Mesendoderm (in vitro differentiated cells): Measurements from ENCODE around the gene STARD8.
A peak's percentile ranks its signal among the peaks of the same experiment; 100 is the strongest.

ENCODE experiments used
- DNase-seq: peaks from one replicate; pipeline ENCODE4 v3.0.0; 2013
- H2AK5ac ChIP-seq: 2 replicates; pipeline ENCODE4 v1.6.1; 2013; ENCODE audit warnings: low read length, inconsistent platforms
- H2BK120ac ChIP-seq: 2 replicates; pipeline ENCODE4 v1.6.1; 2013; ENCODE audit warnings: low read depth, mild to moderate bottlenecking, low read length, moderate library complexity, mixed read lengths
- H2BK15ac ChIP-seq: replicated peaks from 2 replicates; pipeline ENCODE4 v1.6.1; 2013; ENCODE audit warnings: low read depth, mild to moderate bottlenecking, moderate library complexity
- H2BK5ac ChIP-seq: 2 replicates; pipeline ENCODE4 v1.6.1; 2013; ENCODE audit warnings: low read length, inconsistent platforms
- H3K18ac ChIP-seq: 2 replicates; pipeline ENCODE4 v1.6.1; 2013; ENCODE audit warnings: mild to moderate bottlenecking, low read length, mixed read lengths
- H3K23ac ChIP-seq: one replicate; pipeline ENCODE4 v1.6.1; 2013; ENCODE audit warnings: low read length
- H3K27ac ChIP-seq: 2 replicates; pipeline ENCODE4 v1.5.1; 2013; ENCODE audit warnings: low read depth, mild to moderate bottlenecking, inconsistent platforms, low read length, moderate library complexity
- H3K27me3 ChIP-seq: 2 replicates; pipeline ENCODE4 v1.6.1; 2013; ENCODE audit warnings: low read length, control low read depth, mild to moderate bottlenecking, inconsistent platforms; ENCODE audit not compliant: insufficient read depth, poor library complexity
- H3K36me3 ChIP-seq: 2 replicates; pipeline ENCODE4 v1.6.1; 2013; ENCODE audit warnings: low read length, inconsistent platforms; ENCODE audit not compliant: control insufficient read depth, insufficient read depth
- H3K4ac ChIP-seq: one replicate; pipeline ENCODE4 v1.6.1; 2013; ENCODE audit warnings: low read depth, mild to moderate bottlenecking, low read length, moderate library complexity
- H3K4me1 ChIP-seq: 2 replicates; pipeline ENCODE4 v1.6.1; 2013; ENCODE audit warnings: low read depth, low read length, inconsistent platforms; ENCODE audit not compliant: control insufficient read depth
- H3K4me2 ChIP-seq: 2 replicates; pipeline ENCODE4 v1.6.1; 2013; ENCODE audit warnings: low read length
- H3K4me3 ChIP-seq: 2 replicates; pipeline ENCODE4 v1.5.1; 2013; ENCODE audit warnings: mild to moderate bottlenecking, low read length
- H3K56ac ChIP-seq: one replicate; pipeline ENCODE4 v1.6.1; 2013; ENCODE audit warnings: low read length
- H3K79me1 ChIP-seq: 2 replicates; pipeline ENCODE4 v1.6.1; 2013; ENCODE audit warnings: low read length, inconsistent platforms
- H3K79me2 ChIP-seq: 2 replicates; pipeline ENCODE4 v1.6.1; 2013; ENCODE audit warnings: mild to moderate bottlenecking, low read length; ENCODE audit not compliant: control insufficient read depth, insufficient read depth
- H3K9ac ChIP-seq: 2 replicates; pipeline ENCODE4 v1.6.1; 2013; ENCODE audit warnings: low read length, inconsistent platforms
- H4K5ac ChIP-seq: one replicate; pipeline ENCODE4 v1.6.1; 2013; ENCODE audit warnings: low read length
- H4K8ac ChIP-seq: one replicate; pipeline ENCODE4 v1.6.1; 2013; ENCODE audit warnings: low read depth, mild to moderate bottlenecking, control low read depth, low read length, moderate library complexity
- WGBS: extraction: QIAGEN DNeasy Blood & Tissue Kit; methylation state at CpG from one replicate; pipeline ENCODE4 v1.1.7; 2013; ENCODE audit warnings: low lambda C conversion rate, missing lambda C conversion rate; ENCODE audit not compliant: insufficient coverage; ENCODE audit errors: extremely low coverage; 5-methylcytosine and 5-hydroxymethylcytosine counted together

The STARD8 gene

GRCh38 chrX:68660746-68661145 lies 13.3 kb downstream of the STARD8 start:
- Histone ChIP-seq H3K4me2 (no peak overlapping the region), H3K56ac (no peak overlapping the region), H3K18ac (no peak overlapping the region), H3K4me1 (no peaks in the 10 kb centered on the region), H3K27me3 (no peaks in the 10 kb centered on the region), H2BK15ac (no peak overlapping the region), H2AK5ac (no peak overlapping the region), H3K4me3 (no peak overlapping the region), H3K9ac (no peak overlapping the region), H3K79me2 (no peaks in the 10 kb centered on the region), H3K36me3 (no peaks in the 10 kb centered on the region), H3K4ac (no peak overlapping the region), H2BK120ac (no peak overlapping the region), H3K79me1 (no peaks in the 10 kb centered on the region), H4K5ac (no peak overlapping the region), H3K23ac (no peak overlapping the region), H4K8ac (no peak overlapping the region), H2BK5ac (no peak overlapping the region), H3K27ac (no peak overlapping the region)
- no CpG with 5 or more reads among the region's 4 CpGs for WGBS
- DNase-seq, result no peak

DNA sequence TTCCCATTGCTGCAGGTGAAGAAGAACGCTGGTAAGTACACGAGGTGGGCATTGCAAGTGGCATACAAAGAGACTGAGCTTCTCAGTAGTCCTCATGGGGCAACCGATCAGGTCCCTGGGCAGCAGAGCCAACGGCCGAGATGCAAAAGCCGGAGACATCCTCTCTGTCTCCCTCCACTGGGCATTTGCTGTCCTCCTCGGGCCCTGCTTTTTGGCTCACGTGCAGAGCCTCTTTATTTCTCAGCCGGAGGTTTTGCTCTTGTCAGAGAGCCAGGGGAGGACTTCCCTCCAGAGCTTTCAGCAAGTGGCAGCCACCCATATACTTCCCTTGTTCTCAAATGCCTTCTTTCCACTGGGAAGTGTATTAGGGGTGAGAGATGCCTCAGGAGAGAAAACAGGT lies 18.0 kb downstream of the STARD8 start:
- H3K27ac ChIP-seq, result no peak overlapping the region
- H3K79me1 ChIP-seq, result no peaks in the 10 kb centered on the region
- H3K18ac ChIP-seq, result no peak overlapping the region
- no peak for DNase-seq
- no peak overlapping the region for H3K9ac ChIP-seq
- no peak overlapping the region for H2BK5ac ChIP-seq
- no peaks in the 10 kb centered on the region for H3K79me2 ChIP-seq
- no peaks in the 10 kb centered on the region for H3K4me1 ChIP-seq
- no CpG with 5 or more reads among the region's 9 CpGs for WGBS
- H2BK120ac ChIP-seq, result no peak overlapping the region
- H3K4ac ChIP-seq, result no peak overlapping the region
- H2BK15ac ChIP-seq, result no peak overlapping the region
- no peaks in the 10 kb centered on the region for H3K27me3 ChIP-seq
- H3K23ac ChIP-seq, result no peak overlapping the region
- no peak overlapping the region for H2AK5ac ChIP-seq
- no peaks in the 10 kb centered on the region for H3K36me3 ChIP-seq
- H3K4me2 ChIP-seq, result no peak overlapping the region
- no peak overlapping the region for H4K8ac ChIP-seq
- no peak overlapping the region for H3K4me3 ChIP-seq
- H4K5ac ChIP-seq, result no peak overlapping the region
- no peak overlapping the region for H3K56ac ChIP-seq

DNA sequence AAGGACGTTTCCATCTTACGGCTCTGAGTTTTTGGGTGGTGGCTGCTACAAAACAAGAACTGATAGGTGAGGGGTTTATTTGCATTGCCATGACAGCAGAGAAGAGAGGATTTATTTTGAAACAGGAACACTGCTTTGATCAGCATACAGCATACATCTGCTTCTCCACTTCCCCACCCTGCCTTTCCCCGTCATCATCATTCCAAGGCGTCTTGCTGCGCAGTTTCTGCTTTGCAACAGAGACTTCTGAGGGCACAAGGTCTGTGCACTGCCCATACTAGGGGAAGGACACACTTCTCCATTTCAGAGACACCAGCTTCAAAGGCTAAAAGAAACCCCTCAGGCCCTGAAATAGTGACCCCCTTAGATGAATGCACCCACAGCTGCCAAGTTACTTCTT lies 19.1 kb downstream of the STARD8 start:
- Histone ChIP-seq H3K23ac (no peak overlapping the region), H3K36me3 (no peaks in the 10 kb centered on the region), H3K27ac (no peak overlapping the region), H3K4ac (no peak overlapping the region), H3K4me2 (no peak overlapping the region), H4K8ac (no peak overlapping the region), H3K79me1 (no peaks in the 10 kb centered on the region), H4K5ac (no peak overlapping the region), H2BK5ac (no peak overlapping the region), H3K18ac (no peak overlapping the region), H3K4me3 (no peak overlapping the region), H3K4me1 (no peaks in the 10 kb centered on the region), H3K79me2 (no peaks in the 10 kb centered on the region), H2BK15ac (no peak overlapping the region), H3K27me3 (no peaks in the 10 kb centered on the region), H2BK120ac (no peak overlapping the region), H2AK5ac (no peak overlapping the region), H3K56ac (no peak overlapping the region), H3K9ac (no peak overlapping the region)
- no peak for DNase-seq
- WGBS, result no CpG with 5 or more reads among the region's 5 CpGs

DNA sequence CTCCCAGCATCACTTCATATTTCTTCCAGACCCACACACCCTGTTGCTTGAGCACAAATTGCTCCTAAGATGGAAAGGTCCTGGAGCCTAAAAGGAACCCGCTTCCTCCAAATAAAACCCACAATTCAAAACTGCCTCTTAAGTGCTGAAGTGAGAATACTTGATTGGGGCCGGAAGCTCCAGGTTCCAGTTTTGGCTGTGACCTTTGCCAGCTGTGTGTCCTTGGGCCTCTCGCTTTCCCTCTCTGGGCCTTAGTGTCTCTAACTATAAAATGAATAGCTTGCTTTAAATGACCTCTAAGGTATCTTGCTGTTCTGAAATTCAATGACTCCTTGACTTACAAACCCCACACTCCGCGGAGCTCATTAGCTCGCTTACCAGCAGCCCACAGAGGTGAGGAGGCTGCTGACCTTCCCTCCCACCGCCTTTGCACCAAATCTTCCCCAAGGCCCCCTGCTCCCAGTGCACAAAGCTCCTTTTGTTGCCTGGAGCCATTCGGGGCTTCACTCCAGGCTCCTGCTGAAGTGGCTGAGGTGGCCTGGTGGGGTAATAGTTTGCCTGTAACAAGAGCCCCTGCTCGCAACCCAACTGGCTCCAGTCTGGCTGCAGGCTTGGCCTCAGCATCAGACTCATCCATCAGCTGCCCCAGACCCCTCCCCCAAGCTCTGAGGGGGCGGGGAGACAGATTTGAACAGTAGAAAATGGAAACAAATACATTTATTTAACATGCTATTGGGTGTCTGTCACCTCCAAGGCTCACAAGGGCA lies 21.8 kb downstream of the STARD8 start:
- no peak overlapping the region for H3K9ac ChIP-seq
- H3K18ac ChIP-seq, result no peak overlapping the region
- no peaks in the 10 kb centered on the region for H3K27me3 ChIP-seq
- H3K36me3 ChIP-seq, result no peaks in the 10 kb centered on the region
- no peak overlapping the region for H2AK5ac ChIP-seq
- DNase-seq, result peak; percentile 82
- H4K5ac ChIP-seq, result no peak overlapping the region
- no peak overlapping the region for H3K23ac ChIP-seq
- H3K56ac ChIP-seq, result peak overlapping the region; percentile 49
- no peak overlapping the region for H3K27ac ChIP-seq
- no peaks in the 10 kb centered on the region for H3K79me1 ChIP-seq
- H2BK5ac ChIP-seq, result no peak overlapping the region
- H4K8ac ChIP-seq, result no peak overlapping the region
- no peak overlapping the region for H3K4ac ChIP-seq
- H3K79me2 ChIP-seq, result no peaks in the 10 kb centered on the region
- H3K4me1 ChIP-seq, result no peaks in the 10 kb centered on the region
- H3K4me3 ChIP-seq, result no peak overlapping the region
- no peak overlapping the region for H3K4me2 ChIP-seq
- no CpG with 5 or more reads among the region's 10 CpGs for WGBS
- no peak overlapping the region for H2BK120ac ChIP-seq
- H2BK15ac ChIP-seq, result no peak overlapping the region

- H3K4me2 ChIP-seq, result no peak overlapping the region
- no peaks in the 10 kb centered on the region for H3K79me2 ChIP-seq
- H4K5ac ChIP-seq, result no peak overlapping the region
- no peak overlapping the region for H2BK15ac ChIP-seq
- no peak overlapping the region for H3K4me3 ChIP-seq
- H3K9ac ChIP-seq, result no peak overlapping the region
- H2AK5ac ChIP-seq, result no peak overlapping the region
- no CpG with 5 or more reads among the region's 3 CpGs for WGBS
- no peak overlapping the region for H3K56ac ChIP-seq
- H3K36me3 ChIP-seq, result no peaks in the 10 kb centered on the region
- H3K18ac ChIP-seq, result no peak overlapping the region
- no peak for DNase-seq
- no peaks in the 10 kb centered on the region for H3K4me1 ChIP-seq
- no peaks in the 10 kb centered on the region for H3K27me3 ChIP-seq
- no peaks in the 10 kb centered on the region for H3K79me1 ChIP-seq
- H4K8ac ChIP-seq, result no peak overlapping the region
- no peak overlapping the region for H2BK5ac ChIP-seq
- H3K23ac ChIP-seq, result no peak overlapping the region
- peak overlapping the region; percentile 70 for H3K4ac ChIP-seq
- H3K27ac ChIP-seq, result no peak overlapping the region
- no peak overlapping the region for H2BK120ac ChIP-seq
These were observed 22.4 kb downstream of the STARD8 start for GRCh38 chrX:68669871-68670270.

DNA sequence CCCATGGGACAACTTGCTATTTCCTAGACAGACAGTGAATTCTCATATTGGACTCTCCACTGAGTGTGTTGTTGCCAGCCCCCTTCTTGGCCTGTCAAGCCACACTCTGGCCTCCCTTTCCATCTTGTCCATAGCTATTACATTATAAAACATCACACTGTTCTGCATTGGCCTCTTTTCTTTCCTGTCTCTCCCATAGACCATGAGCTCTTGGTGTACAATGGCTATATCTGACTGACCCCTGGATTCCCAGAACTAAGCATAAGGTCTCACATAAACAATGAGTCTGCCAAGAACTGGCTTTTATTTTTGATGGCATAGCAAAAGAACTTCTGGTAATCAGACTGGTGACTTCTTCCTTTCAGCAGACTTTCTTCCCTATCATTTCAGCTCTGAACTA lies 23.8 kb downstream of the STARD8 start:
- Histone ChIP-seq H2BK15ac (no peak overlapping the region), H2BK120ac (no peak overlapping the region), H3K18ac (no peak overlapping the region), H3K27me3 (no peaks in the 10 kb centered on the region), H4K8ac (no peak overlapping the region), H3K23ac (no peak overlapping the region), H3K9ac (no peak overlapping the region), H3K4me1 (no peaks in the 10 kb centered on the region), H3K79me2 (no peaks in the 10 kb centered on the region), H3K4me3 (no peak overlapping the region), H2BK5ac (no peak overlapping the region), H3K4me2 (no peak overlapping the region), H3K27ac (no peak overlapping the region), H3K56ac (no peak overlapping the region), H3K79me1 (no peaks in the 10 kb centered on the region), H3K4ac (no peak overlapping the region), H3K36me3 (no peaks in the 10 kb centered on the region), H4K5ac (no peak overlapping the region), H2AK5ac (no peak overlapping the region)
- no peak for DNase-seq
